Sigmoid colon (tissue), 7 donors: ENCODE data around the gene MYO15B. TPM values are rescaled to one million over a fixed set of nuclear protein-coding genes. Genes with fewer than 3 reads are reported as not detected.
A peak's percentile ranks its signal among the peaks of the same experiment; 100 is the strongest.

Source experiments
- DNase-seq: peaks from one replicate; pipeline ENCODE4 v3.0.0-alpha.2; 2019
- H3K27ac ChIP-seq, 4 donors: fragments of 200-600 bp; sonication (generic); one replicate each; pipeline ENCODE4 v1.5.1; 2016 to 2019; ENCODE audit warnings: mild to moderate bottlenecking in 1 of 4
- H3K27me3 ChIP-seq, 3 donors: fragments of 200-600 bp; sonication (generic); one replicate each; pipeline ENCODE4 v1.5.1; 2019; ENCODE audit warnings: mild to moderate bottlenecking in 1 of 3
- H3K36me3 ChIP-seq, 4 donors: fragments of 200-600 bp; sonication (generic); one replicate each; pipeline ENCODE4 v1.5.1; 2016 to 2019
- H3K4me1 ChIP-seq, 4 donors: fragments of 200-600 bp; sonication (generic); one replicate each; pipeline ENCODE4 v1.5.1; 2017 to 2019
- H3K4me3 ChIP-seq, 4 donors: fragments of 200-600 bp; sonication (generic); one replicate each; pipeline ENCODE4 v1.5.1; 2017 to 2019; ENCODE audit warnings: mild to moderate bottlenecking in 2 of 4, moderate library complexity in 1 of 4
- H3K9me3 ChIP-seq, 4 donors: fragments of 200-600 bp in 3 of 4; sonication (generic) in 3 of 4; one replicate each; pipeline versions ENCODE4 v1.5.1 to v1.6.1; 2013 to 2019
- CTCF ChIP-seq, 4 experiments: fragments of 450-650 bp in 3 of 4; fragments of 200-600 bp in 1 of 4; IDR thresholded peaks; one replicate each; pipeline ENCODE4 v1.5.1; 2016 to 2019; ENCODE audit warnings: antibody characterized with exemption in 4 of 4, mild to moderate bottlenecking in 3 of 4, moderate library complexity in 2 of 4
- EP300 ChIP-seq, 4 donors: sonication (generic); formaldehyde crosslinking; IDR thresholded peaks; one replicate each; pipeline ENCODE4 v1.6.1; 2017; ENCODE audit warnings: antibody characterized with exemption in 4 of 4
- POLR2A ChIP-seq, 2 donors: fragments of 450-650 bp; IDR thresholded peaks; one replicate each; pipeline ENCODE4 v1.6.1; 2016; ENCODE audit warnings: antibody characterized with exemption in 2 of 2, mild to moderate bottlenecking in 2 of 2, moderate library complexity in 2 of 2
- POLR2AphosphoS5 ChIP-seq, 4 donors: sonication (generic); formaldehyde crosslinking; IDR thresholded peaks; one replicate each; pipeline ENCODE4 v1.6.1; 2017; ENCODE audit warnings: antibody characterized with exemption in 4 of 4
- WGBS, 2 donors: extraction: QIAGEN DNeasy Blood & Tissue Kit; methylation state at CpG; one replicate each; pipeline ENCODE4 v1.1.7; 2013; 5-methylcytosine and 5-hydroxymethylcytosine counted together
- intact Hi-C: fragments of 100-400 bp; cut with DNase I; formaldehyde crosslinking; loops from one replicate; pipeline ENCODE4 v1.15.1; 2023
- polyA plus RNA-seq, 3 donors: library from polyadenylated mRNA; stranded (reverse); fragments of 200-250 nt; gene quantifications; one replicate each; pipeline ENCODE4 v1.2.3, GENCODE V29; 2013
- total RNA-seq, 4 donors: library from RNA; depleted of rRNA; stranded (reverse); fragments of >200 nt; gene quantifications; one replicate each; pipeline ENCODE4 v1.1.0, GENCODE V29; 2016
- donor health status: healthy with polysubstance abuse.
- donor health status: Bipolar disorder and iron deficiency.
- donor health status: healthy.

The MYO15B gene
- total and polyA plus RNA-seq, 7 donors = 33.1 to 460 (median 117) TPM

DNA sequence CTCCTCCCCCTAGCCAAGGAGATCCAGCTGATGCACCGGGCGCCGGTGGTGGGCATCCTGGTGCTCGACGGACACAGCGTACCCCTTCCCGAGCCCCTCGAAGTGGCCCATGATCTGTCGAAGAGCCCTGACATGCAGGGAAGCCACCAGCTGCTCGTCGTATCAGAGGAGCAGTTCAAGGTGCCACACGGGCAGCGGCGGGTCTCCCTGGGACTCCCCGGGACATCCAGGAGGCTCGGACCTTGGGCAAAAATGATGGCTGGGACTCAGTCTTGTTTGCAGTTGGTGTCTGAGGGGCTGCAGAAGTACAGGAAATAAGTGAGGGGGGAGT is 15.8 kb upstream of the MYO15B start:
- Histone ChIP-seq H3K27me3 (no peaks in the 10 kb centered on the region), H3K9me3 (no peaks in the 10 kb centered on the region), H3K4me1 (no peaks in the 10 kb centered on the region), H3K27ac (no peak overlapping the region), H3K36me3 (no peaks in the 10 kb centered on the region), H3K4me3 (no peak overlapping the region)
- no peak for DNase-seq
- intact Hi-C loops = no loop called here
- no peak for TF ChIP-seq POLR2A (IDR thresholded peaks at IDR 0.05)
- TF ChIP-seq POLR2AphosphoS5 (IDR thresholded peaks at IDR 0.05) = no peak
- no peak for TF ChIP-seq CTCF (IDR thresholded peaks at IDR 0.05)
- TF ChIP-seq EP300 (IDR thresholded peaks at IDR 0.05) = no peak
- WGBS, 2 donors = 86 to 95% methylated on average over 16 of the region's 16 CpGs

- H3K27ac ChIP-seq = no peak overlapping the region
- WGBS, 2 donors = 82 to 93% methylated on average over 39 of the region's 39 CpGs
- peak; percentile 60 for DNase-seq
- no peaks in the 10 kb centered on the region for H3K4me1 ChIP-seq
- H3K4me3 ChIP-seq = no peak overlapping the region
- H3K27me3 ChIP-seq = no peaks in the 10 kb centered on the region
- no peaks in the 10 kb centered on the region for H3K9me3 ChIP-seq
- H3K36me3 ChIP-seq = no peaks in the 10 kb centered on the region
- TF ChIP-seq CTCF (IDR thresholded peaks at IDR 0.05) = no peak
- TF ChIP-seq POLR2A (IDR thresholded peaks at IDR 0.05) = no peak
- no peak for TF ChIP-seq EP300 (IDR thresholded peaks at IDR 0.05)
- TF ChIP-seq POLR2AphosphoS5 (IDR thresholded peaks at IDR 0.05) = no peak
- intact Hi-C loops = no loop called here
Measured at GRCh38 chr17:75572713-75573539, 14.7 kb upstream of the MYO15B start.

GRCh38 chr17:75573540-75573957 is 14.1 kb upstream of the MYO15B start:
- intact Hi-C loops = no loop called here
- 59 to 75% methylated on average over 16 of the region's 16 CpGs for WGBS, 2 donors
- TF ChIP-seq POLR2AphosphoS5 (IDR thresholded peaks at IDR 0.05) = no peak
- no peak for TF ChIP-seq EP300 (IDR thresholded peaks at IDR 0.05)
- no peak for TF ChIP-seq CTCF (IDR thresholded peaks at IDR 0.05)
- TF ChIP-seq POLR2A (IDR thresholded peaks at IDR 0.05) = no peak
- Histone ChIP-seq H3K27ac (no peak overlapping the region), H3K27me3 (no peaks in the 10 kb centered on the region), H3K4me3 (no peak overlapping the region), H3K36me3 (no peaks in the 10 kb centered on the region), H3K9me3 (no peaks in the 10 kb centered on the region), H3K4me1 (no peaks in the 10 kb centered on the region)
- DNase-seq = peak; percentile 42

DNA sequence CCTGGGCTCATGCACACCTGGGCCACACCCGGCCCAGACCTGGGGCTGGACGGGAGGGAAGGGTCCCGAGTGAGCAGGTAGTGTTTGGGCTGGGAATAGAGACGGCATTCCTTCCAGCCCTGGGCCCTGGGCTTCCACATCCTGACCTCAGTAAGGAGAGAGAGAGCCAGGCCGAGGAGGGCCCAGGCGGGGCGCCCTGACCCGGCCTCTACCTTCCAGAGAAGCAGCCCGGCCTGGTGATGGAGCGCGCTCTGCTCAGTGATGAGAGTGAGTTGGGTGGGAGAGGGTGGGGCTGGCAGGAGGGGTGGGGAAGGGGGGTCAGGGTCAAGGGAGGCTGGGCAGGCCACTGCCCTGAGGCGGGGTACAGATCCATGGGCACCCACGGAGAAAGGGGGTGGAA is 13.6 kb upstream of the MYO15B start:
- Histone ChIP-seq H3K9me3 (no peaks in the 10 kb centered on the region), H3K4me1 (no peaks in the 10 kb centered on the region), H3K27ac (no peak overlapping the region), H3K36me3 (no peaks in the 10 kb centered on the region), H3K27me3 (no peaks in the 10 kb centered on the region), H3K4me3 (no peak overlapping the region)
- intact Hi-C loops = no loop called here
- 74 to 91% methylated on average over 13 of the region's 13 CpGs for WGBS, 2 donors
- peak; percentile 57 for DNase-seq
- TF ChIP-seq POLR2A (IDR thresholded peaks at IDR 0.05) = no peak
- TF ChIP-seq EP300 (IDR thresholded peaks at IDR 0.05) = no peak
- no peak for TF ChIP-seq POLR2AphosphoS5 (IDR thresholded peaks at IDR 0.05)
- TF ChIP-seq CTCF (IDR thresholded peaks at IDR 0.05) = no peak
